Right renal pelvis (tissue), 4 donors: ENCODE results near the gene ANXA7. TPM values are rescaled to one million over a fixed set of nuclear protein-coding genes. Genes with fewer than 3 reads are reported as not detected.
"Not testable (repeated sequence)": the region's sequence is repeated elsewhere in the genome, so short reads cannot be mapped to it uniquely, and the experiment has no call there.

ENCODE experiments used
- DNase-seq, 4 donors: peaks; one replicate each; pipeline ENCODE4 v3.0.0-alpha.2; 2013; ENCODE audit warnings: low read depth in 4 of 4, low spot score in 3 of 4, missing footprints in 1 of 4
- polyA plus RNA-seq, 4 donors: library from polyadenylated mRNA; unstranded; fragments of 120-200 nt; gene quantifications; one replicate each; pipeline ENCODE4 v1.2.1, GENCODE V29; 2013; ENCODE audit not compliant: insufficient read length in 4 of 4

Gene ANXA7
- polyA plus RNA-seq, 4 donors, result 88.9 to 98.9 (median 96.3) TPM

- DNase-seq, result no peak
Measured at GRCh38 chr10:73357166-73357565, 56.7 kb downstream of the ANXA7 start.

GRCh38 chr10:73344269-73344668 is 69.6 kb downstream of the ANXA7 start:
- no peak for DNase-seq

- no peak for DNase-seq
Measured at GRCh38 chr10:73340121-73340520, 73.7 kb downstream of the ANXA7 start.

GRCh38 chr10:73339436-73339835 is 74.4 kb downstream of the ANXA7 start:
- DNase-seq, result no peak

GRCh38 chr10:73338801-73339368 is 75.0 kb downstream of the ANXA7 start:
- DNase-seq, result no peak

GRCh38 chr10:73333202-73333601 is 80.7 kb downstream of the ANXA7 start:
- no peak for DNase-seq

- DNase-seq, result no peak
Measured at GRCh38 chr10:73332379-73332778, 81.5 kb downstream of the ANXA7 start.

- DNase-seq, result not testable (repeated sequence)
Measured at GRCh38 chr10:73328523-73328922, 85.3 kb downstream of the ANXA7 start.

DNA sequence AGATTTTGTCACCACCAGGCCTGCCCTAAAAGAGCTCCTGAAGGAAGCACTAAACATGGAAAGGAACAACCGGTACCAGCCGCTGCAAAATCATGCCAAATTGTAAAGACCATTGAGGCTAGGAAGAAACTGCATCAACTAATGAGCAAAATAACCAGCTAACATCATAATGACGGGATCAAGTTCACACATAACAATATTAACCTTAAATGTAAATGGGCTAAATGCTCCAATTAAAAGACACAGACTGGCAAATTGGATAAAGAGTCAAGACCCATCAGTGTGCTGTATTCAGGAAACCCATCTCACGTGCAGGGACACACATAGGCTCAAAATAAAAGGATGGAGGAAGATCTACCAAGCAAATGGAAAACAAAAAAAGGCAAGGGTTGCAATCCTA is 88.6 kb downstream of the ANXA7 start:
- DNase-seq, result not testable (repeated sequence)

Other genes with a start within 250 kb of the ANXA7 start
- gene ECD, start 246.1 kb downstream of the ANXA7 start, polyA plus RNA-seq, result 10 to 100 TPM; 37.3 to 46.9 (median 43.9) TPM
- gene FAM149B1, start 245.9 kb downstream of the ANXA7 start, polyA plus RNA-seq, result 10 to 100 TPM; 36.9 to 45.6 (median 41.5) TPM
- gene DNAJC9, start 166.8 kb downstream of the ANXA7 start, polyA plus RNA-seq, result 10 to 100 TPM; 29.4 to 32.0 (median 30.6) TPM
- 10 to 100 TPM; 76.1 to 92.3 (median 84.8) TPM for gene MRPS16, start 161.4 kb downstream of the ANXA7 start, polyA plus RNA-seq
- gene CFAP70, start 55.2 kb downstream of the ANXA7 start, polyA plus RNA-seq, result 10 to 100 TPM; 11.9 to 18.7 (median 12.1) TPM
- 1 to 10 TPM; 1.6 to 3.1 (median 1.7) TPM for gene MSS51, start 19.5 kb upstream of the ANXA7 start, polyA plus RNA-seq
- 10 to 100 TPM; 59.6 to 76.9 (median 70.7) TPM for gene PPP3CB, start 82.0 kb upstream of the ANXA7 start, polyA plus RNA-seq
- 10 to 100 TPM; 28.3 to 39.4 (median 37.6) TPM for gene USP54, start 177.3 kb upstream of the ANXA7 start, polyA plus RNA-seq
- 1 to 10 TPM; 4.9 to 7.1 (median 5.9) TPM for gene MYOZ1, start 227.4 kb upstream of the ANXA7 start, polyA plus RNA-seq
- gene SYNPO2L, start 242.0 kb upstream of the ANXA7 start, polyA plus RNA-seq, result under 1 TPM; 0.21 to 0.28 (median 0.25) TPM